Measurements from ENCODE around the gene CPLANE2.
"Not testable (repeated sequence)": the region's sequence is repeated elsewhere in the genome, so short reads cannot be mapped to it uniquely, and the experiment has no call there.

CPLANE2 gene
- total RNA-seq, result 3.6 to 6.4 reads per million in 2 experiments

- DNase-seq (ENCODE audit: low read depth), result peak; percentile 93
These were observed at the start of gene CPLANE2 for GRCh38 chr1:16236511-16237342. TSS of gene CPLANE2 (minus strand) at chr1:16237183. CDS start at chr1:16236742, 441 bp downstream.

GRCh38 chr1:16286122-16286521 lies 49.1 kb upstream of the CPLANE2 start:
- DNase-seq (ENCODE audit: low read depth), result no peak

GRCh38 chr1:16281765-16282164 lies 44.8 kb upstream of the CPLANE2 start:
- no peak for DNase-seq (ENCODE audit: low read depth)

GRCh38 chr1:16279186-16279585 lies 42.2 kb upstream of the CPLANE2 start:
- no peak for DNase-seq (ENCODE audit: low read depth)

GRCh38 chr1:16276302-16277030 lies 39.5 kb upstream of the CPLANE2 start:
- no peak for DNase-seq (ENCODE audit: low read depth)

GRCh38 chr1:16275591-16275990 lies 38.6 kb upstream of the CPLANE2 start:
- DNase-seq (ENCODE audit: low read depth), result no peak

- no peak for DNase-seq (ENCODE audit: low read depth)
These were observed 30.8 kb upstream of the CPLANE2 start for GRCh38 chr1:16267690-16268180.

- no peak for DNase-seq (ENCODE audit: low read depth)
These were observed 29.6 kb upstream of the CPLANE2 start for GRCh38 chr1:16266411-16267118.

- no peak for DNase-seq (ENCODE audit: low read depth)
These were observed 25.1 kb upstream of the CPLANE2 start for GRCh38 chr1:16262067-16262466.

- no peak for DNase-seq (ENCODE audit: low read depth)
These were observed 23.8 kb upstream of the CPLANE2 start for GRCh38 chr1:16260814-16261213.

- DNase-seq (ENCODE audit: low read depth), result no peak
These were observed 21.7 kb upstream of the CPLANE2 start for GRCh38 chr1:16258591-16259135.

- DNase-seq (ENCODE audit: low read depth), result no peak
These were observed 21.0 kb upstream of the CPLANE2 start for GRCh38 chr1:16257968-16258367.

GRCh38 chr1:16257556-16257955 lies 20.6 kb upstream of the CPLANE2 start:
- DNase-seq (ENCODE audit: low read depth), result not testable (repeated sequence)

GRCh38 chr1:16256478-16256877 lies 19.5 kb upstream of the CPLANE2 start:
- no peak for DNase-seq (ENCODE audit: low read depth)

- DNase-seq (ENCODE audit: low read depth), result no peak
These were observed 17.4 kb upstream of the CPLANE2 start for GRCh38 chr1:16254263-16254928.

GRCh38 chr1:16253332-16253922 lies 16.4 kb upstream of the CPLANE2 start:
- DNase-seq (ENCODE audit: low read depth), result no peak

- DNase-seq (ENCODE audit: low read depth), result no peak
These were observed 15.9 kb upstream of the CPLANE2 start for GRCh38 chr1:16252912-16253311.

- DNase-seq (ENCODE audit: low read depth), result no peak
These were observed 14.4 kb upstream of the CPLANE2 start for GRCh38 chr1:16251381-16251780.

- DNase-seq (ENCODE audit: low read depth), result no peak
These were observed 13.7 kb upstream of the CPLANE2 start for GRCh38 chr1:16250524-16251251.

GRCh38 chr1:16249596-16250241 lies 12.7 kb upstream of the CPLANE2 start:
- DNase-seq (ENCODE audit: low read depth), result no peak

Data from T follicular helper cell (primary cell).